ENCODE data around the gene TTYH3. TPM values are rescaled to one million over a fixed set of nuclear protein-coding genes. Genes with fewer than 3 reads are reported as not detected.

The TTYH3 gene
- total and polyA plus RNA-seq, 2 donors from 2014 or later: 22.5 to 55.0 TPM

DNA sequence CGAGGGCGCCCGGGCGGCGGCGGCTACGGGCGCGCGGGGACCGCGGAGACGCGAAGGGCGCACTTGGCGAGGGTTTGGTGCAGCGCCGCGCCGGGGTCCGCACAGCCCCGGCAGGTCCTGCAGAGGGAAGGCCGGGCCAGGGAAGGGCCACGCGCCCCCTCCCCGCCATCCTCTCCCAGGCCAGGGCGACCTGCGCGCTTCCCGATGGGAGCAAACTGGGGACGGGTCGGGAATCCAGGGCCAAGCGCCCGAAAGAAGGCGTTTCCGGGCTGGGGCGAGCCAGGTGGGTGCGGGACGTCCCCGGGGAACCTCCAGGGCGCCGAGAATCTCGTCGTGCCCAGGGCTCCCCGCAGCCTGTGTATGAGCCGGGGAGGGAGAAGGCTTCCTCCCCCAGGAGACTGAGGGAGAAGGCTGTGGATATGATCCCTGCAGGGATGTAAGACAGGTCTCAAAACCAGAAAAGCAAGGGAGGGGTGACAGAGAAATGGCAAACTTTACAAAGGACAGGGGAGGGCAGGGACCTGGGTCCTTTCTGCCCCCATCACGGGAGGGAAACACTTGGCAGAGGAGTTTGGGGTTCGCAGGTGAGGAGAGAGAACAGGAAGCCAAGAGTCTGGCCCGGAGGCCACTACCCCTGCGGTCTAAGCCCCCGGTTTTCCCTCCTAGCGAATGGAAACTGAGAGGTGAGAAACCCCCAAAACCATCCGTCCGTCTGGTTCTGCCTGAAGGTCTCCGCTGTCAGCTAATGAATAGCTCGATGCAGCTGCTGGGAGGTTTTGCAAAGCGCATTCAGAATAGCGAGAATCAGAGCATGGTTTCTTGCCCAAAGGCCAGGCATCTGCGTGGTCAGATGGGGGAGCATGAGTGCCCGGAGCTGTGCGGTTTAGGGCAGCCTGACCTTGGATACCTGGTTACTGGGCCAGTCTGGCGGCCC is 56.9 kb downstream of the TTYH3 start:
- no peak for FAIRE-seq
- Histone ChIP-seq H3K27me3 (ENCODE audit: control insufficient read depth, insufficient read depth, low read length) (peaks cover 8% of the 10 kb centered on the region), H3K9ac (ENCODE audit: low read length in 3 of 3) (no peak overlapping the region), H3K9me3 (ENCODE audit: control insufficient read depth in 2 of 3, insufficient read depth in 1 of 3, low read length in 3 of 3) (no peaks in the 10 kb centered on the region), H3K4me1 (ENCODE audit: control insufficient read depth in 2 of 3, insufficient read depth in 2 of 3, low read depth in 1 of 3, low read length in 3 of 3) (peaks cover 0 to 8% (median 0%) of the 10 kb centered on the region in 3 donors), H3K36me3 (ENCODE audit: control insufficient read depth in 2 of 3, insufficient read depth in 3 of 3, low read length in 3 of 3) (no peaks in the 10 kb centered on the region), H3K27ac (ENCODE audit: low read depth in 2 of 2, low read length in 2 of 2) (no peak overlapping the region), H3K4me3 (ENCODE audit: low read length in 3 of 3) (no peak overlapping the region)
- TF ChIP-seq, protein P1, sequence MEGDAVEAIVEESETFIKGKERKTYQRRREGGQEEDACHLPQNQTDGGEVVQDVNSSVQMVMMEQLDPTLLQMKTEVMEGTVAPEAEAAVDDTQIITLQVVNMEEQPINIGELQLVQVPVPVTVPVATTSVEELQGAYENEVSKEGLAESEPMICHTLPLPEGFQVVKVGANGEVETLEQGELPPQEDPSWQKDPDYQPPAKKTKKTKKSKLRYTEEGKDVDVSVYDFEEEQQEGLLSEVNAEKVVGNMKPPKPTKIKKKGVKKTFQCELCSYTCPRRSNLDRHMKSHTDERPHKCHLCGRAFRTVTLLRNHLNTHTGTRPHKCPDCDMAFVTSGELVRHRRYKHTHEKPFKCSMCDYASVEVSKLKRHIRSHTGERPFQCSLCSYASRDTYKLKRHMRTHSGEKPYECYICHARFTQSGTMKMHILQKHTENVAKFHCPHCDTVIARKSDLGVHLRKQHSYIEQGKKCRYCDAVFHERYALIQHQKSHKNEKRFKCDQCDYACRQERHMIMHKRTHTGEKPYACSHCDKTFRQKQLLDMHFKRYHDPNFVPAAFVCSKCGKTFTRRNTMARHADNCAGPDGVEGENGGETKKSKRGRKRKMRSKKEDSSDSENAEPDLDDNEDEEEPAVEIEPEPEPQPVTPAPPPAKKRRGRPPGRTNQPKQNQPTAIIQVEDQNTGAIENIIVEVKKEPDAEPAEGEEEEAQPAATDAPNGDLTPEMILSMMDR (IDR thresholded peaks at IDR 0.05; ENCODE audit: borderline replicate concordance, extremely low read depth, insufficient read depth): no peak
- peak in 2 of 5 donors; percentile 54 to 67 for DNase-seq
- intact Hi-C loops (cut with DNase I): no loop called here

DNA sequence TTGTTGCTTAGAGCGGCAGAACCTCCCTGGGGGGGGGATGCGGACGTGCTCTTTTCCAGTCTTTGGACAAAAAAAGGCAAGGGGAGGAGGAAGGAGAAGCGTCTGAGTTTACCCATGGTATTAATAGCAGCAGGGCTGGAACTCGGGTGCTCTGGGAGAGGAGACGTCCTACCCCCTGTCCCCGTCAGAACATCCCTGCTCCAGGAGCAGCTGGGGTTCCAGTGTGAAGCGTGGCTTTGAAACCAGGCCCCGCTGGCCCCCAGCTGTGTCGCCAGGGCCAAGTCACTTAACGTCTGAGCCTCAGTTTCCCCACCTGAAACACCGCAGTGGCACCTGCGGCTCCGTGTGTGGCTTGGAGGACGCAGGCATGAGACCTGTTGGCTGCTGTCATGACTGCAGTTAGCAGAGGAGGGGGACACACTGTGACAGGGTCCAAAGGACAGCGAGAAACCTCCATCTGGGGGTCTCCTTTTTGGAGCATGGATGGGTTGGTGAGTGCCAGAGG is 57.6 kb downstream of the TTYH3 start:
- no peak for FAIRE-seq
- H3K27me3 ChIP-seq (ENCODE audit: control insufficient read depth, insufficient read depth, low read length): peaks cover 8% of the 10 kb centered on the region

DNA sequence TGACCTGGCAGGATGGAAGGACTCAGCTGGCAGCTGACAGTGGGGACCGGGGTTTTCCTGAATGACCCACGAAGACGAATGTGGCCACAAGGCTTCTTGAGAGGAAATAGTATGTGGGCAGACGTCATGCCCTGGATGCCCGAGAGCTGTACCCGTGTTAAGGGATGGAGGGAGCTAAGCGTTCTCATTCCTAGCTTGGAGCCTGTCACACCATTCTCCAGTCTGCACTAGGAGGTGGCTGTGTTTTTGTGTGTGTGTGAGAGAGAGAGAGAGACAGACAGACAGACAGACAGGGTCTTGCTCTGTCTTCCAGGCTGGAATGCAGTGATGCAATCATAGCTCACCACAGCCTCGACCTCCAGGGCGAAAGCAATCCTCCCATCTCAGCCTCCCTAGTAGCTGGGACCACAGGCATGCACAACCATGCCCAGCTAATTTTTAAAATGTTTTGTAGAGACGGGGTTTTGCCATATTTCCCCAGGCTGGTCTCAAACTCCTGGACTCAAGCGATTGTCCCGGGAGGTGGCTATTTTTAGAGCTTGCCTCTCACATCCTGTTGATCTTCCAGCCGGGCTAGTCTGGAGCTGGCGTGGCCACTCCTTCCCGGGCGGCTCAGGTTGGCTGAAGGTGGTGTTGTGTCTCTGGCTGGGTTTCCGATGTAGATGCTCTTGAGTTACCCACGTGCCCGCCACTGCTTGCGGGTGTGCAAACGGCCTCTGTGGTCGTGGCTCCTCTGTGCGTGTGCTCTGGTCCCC is 58.3 kb downstream of the TTYH3 start:
- DNase-seq: no peak
- no peak for FAIRE-seq
- peaks cover 0 to 8% (median 0%) of the 10 kb centered on the region in 3 donors for H3K4me1 ChIP-seq (ENCODE audit: control insufficient read depth in 2 of 3, insufficient read depth in 2 of 3, low read depth in 1 of 3, low read length in 3 of 3)
- TF ChIP-seq, protein P1 (IDR thresholded peaks at IDR 0.05; ENCODE audit: borderline replicate concordance, extremely low read depth, insufficient read depth): no peak
- H3K27me3 ChIP-seq (ENCODE audit: control insufficient read depth, insufficient read depth, low read length): peaks cover 8% of the 10 kb centered on the region
- intact Hi-C loops (cut with DNase I): no loop called here
- H3K9ac ChIP-seq (ENCODE audit: low read length in 3 of 3): no peak overlapping the region
- no peak overlapping the region for H3K27ac ChIP-seq (ENCODE audit: low read depth in 2 of 2, low read length in 2 of 2)
- H3K4me3 ChIP-seq (ENCODE audit: low read length in 3 of 3): no peak overlapping the region
- no peaks in the 10 kb centered on the region for H3K36me3 ChIP-seq (ENCODE audit: control insufficient read depth in 2 of 3, insufficient read depth in 3 of 3, low read length in 3 of 3)
- no peaks in the 10 kb centered on the region for H3K9me3 ChIP-seq (ENCODE audit: control insufficient read depth in 2 of 3, insufficient read depth in 1 of 3, low read length in 3 of 3)

More for the DNA sequence above, 57.6 kb downstream of the TTYH3 start:
- Histone ChIP-seq H3K9me3 (ENCODE audit: control insufficient read depth in 2 of 3, insufficient read depth in 1 of 3, low read length in 3 of 3) (no peaks in the 10 kb centered on the region), H3K27ac (ENCODE audit: low read depth in 2 of 2, low read length in 2 of 2) (no peak overlapping the region), H3K4me1 (ENCODE audit: control insufficient read depth in 2 of 3, insufficient read depth in 2 of 3, low read depth in 1 of 3, low read length in 3 of 3) (peaks cover 0 to 8% (median 0%) of the 10 kb centered on the region in 3 donors), H3K9ac (ENCODE audit: low read length in 3 of 3) (no peak overlapping the region), H3K4me3 (ENCODE audit: low read length in 3 of 3) (no peak overlapping the region), H3K36me3 (ENCODE audit: control insufficient read depth in 2 of 3, insufficient read depth in 3 of 3, low read length in 3 of 3) (no peaks in the 10 kb centered on the region)
- intact Hi-C loops (cut with DNase I): no loop called here
- DNase-seq: no peak
- TF ChIP-seq, protein P1 (IDR thresholded peaks at IDR 0.05; ENCODE audit: borderline replicate concordance, extremely low read depth, insufficient read depth): no peak

Data from kidney (tissue), 14 donors.